Suprapubic skin (tissue), 4 donors: ENCODE measurements around the gene DIRAS3.

ENCODE experiments used
- CTCF ChIP-seq, 2 donors: fragments of 200-600 bp in 1 of 2; fragments of 450-650 bp in 1 of 2; sonication (generic) in 1 of 2; IDR thresholded peaks; one replicate each; pipeline ENCODE4 v1.5.1; 2016 to 2019; ENCODE audit warnings: antibody characterized with exemption in 2 of 2, mild to moderate bottlenecking in 1 of 2, moderate library complexity in 1 of 2
- EP300 ChIP-seq: sonication (generic); formaldehyde crosslinking; IDR thresholded peaks from one replicate; pipeline ENCODE4 v1.6.1; 2017; ENCODE audit warnings: antibody characterized with exemption
- POLR2A ChIP-seq, 2 donors: fragments of 450-650 bp; IDR thresholded peaks; one replicate each; pipeline ENCODE4 v1.6.1; 2017; ENCODE audit warnings: antibody characterized with exemption in 2 of 2, mild to moderate bottlenecking in 2 of 2, moderate library complexity in 2 of 2
- POLR2AphosphoS5 ChIP-seq, 3 donors: sonication (generic); formaldehyde crosslinking; IDR thresholded peaks; one replicate each; pipeline ENCODE4 v1.6.1; 2017; ENCODE audit warnings: antibody characterized with exemption in 3 of 3

GRCh38 chr1:68065766-68066165 lies 15.3 kb upstream of the DIRAS3 start:
- TF ChIP-seq CTCF (IDR thresholded peaks at IDR 0.05) (no peak), EP300 (no peak), POLR2A (IDR thresholded peaks at IDR 0.05) (no peak), POLR2AphosphoS5 (IDR thresholded peaks at IDR 0.05) (no peak)
